ENCODE measurements around the gene LSM10.

Gene LSM10

DNA sequence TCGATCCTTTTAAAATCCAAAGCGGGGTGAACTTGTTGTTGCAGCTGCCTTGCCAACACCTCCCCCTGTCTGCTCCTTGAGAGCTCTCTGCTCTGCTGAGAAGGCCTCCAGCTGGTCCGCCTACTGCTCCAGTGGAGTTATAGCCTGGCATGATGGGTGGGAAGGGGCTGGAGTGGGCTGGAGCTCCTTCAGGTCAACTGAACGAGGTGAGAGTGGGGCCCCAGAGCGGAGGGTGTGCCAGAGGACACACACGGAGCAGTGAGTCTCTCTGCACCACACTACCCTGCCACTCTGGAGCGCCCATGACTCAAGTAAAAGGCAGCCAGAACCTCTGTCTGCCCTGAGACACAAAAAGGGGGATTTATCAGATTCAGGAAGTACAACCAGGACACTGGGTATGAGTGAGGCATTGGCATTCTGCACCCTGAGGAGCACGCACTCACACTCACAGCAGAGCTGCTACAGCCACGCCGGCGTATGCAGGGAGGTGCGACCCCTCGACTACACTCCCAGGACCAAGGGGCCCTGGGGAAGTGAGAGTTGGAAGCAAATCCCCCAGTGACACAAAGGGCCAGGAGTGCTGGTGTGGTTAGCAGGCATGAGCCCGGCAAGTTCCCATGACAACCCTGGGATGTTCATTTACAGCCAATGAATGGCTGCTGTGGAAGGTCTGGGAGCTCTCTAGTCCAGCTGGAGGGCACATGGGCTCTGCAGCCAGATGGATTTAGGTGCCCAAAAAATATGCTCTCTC lies 46.3 kb downstream of the LSM10 start:
- DNase-seq: no peak
- ATAC-seq: no peak

DNA sequence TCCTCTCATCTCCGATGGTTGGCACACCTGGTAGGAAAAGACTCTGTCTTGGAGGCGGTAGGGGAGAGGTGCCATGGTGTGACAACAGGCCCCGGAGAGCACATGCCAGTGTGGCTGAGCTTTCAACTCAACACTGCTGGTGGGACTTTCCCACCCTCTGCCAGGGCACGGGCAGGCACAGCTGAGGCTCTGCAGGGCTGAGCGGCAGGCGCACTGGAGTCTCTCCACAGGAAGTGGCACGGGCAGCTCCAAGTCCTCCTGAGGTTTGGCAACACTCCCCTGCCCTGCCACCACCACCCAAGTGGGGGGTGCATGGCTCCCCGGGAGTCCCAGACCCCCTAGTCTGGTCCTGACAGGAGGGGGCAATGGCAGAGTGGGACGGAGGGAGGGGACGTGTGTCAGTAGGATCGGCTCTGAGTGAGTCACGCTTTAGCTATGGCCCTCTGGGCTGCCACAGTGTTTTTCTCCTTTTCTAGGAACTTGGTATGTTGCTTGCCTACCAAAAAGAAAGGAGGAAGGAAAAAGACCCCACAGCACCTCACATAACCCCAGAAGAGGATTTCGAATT lies 47.0 kb downstream of the LSM10 start:
- DNase-seq: peak; percentile 55
- peak; percentile 83 for ATAC-seq

GRCh38 chr1:36349839-36350238 lies 47.9 kb downstream of the LSM10 start:
- ATAC-seq (no peak), DNase-seq (no peak)

DNA sequence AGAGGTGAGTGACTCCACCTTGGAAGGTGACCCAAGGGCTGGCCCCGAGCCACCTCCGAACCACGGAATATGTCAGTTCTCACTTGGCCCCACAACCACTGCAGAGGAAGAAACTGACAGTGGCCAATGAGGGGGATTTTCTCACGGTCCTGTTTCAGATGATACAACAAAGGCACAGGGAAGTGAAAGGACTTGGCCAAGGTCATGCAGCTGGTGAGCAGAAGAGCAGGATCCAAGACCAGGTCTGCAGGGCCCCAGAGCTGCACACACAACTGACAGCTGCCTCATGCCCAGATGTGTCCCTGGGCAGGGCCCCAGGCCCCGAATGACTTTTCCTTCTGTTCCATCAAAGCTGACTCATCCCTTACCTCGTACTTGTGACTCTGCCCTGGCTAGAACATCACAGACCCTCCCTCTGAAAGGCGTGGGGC lies 48.5 kb downstream of the LSM10 start:
- ATAC-seq (peak; percentile 37), DNase-seq (no peak)

GRCh38 chr1:36346741-36347370 lies 50.9 kb downstream of the LSM10 start:
- no peak for DNase-seq
- no peak for ATAC-seq

DNA sequence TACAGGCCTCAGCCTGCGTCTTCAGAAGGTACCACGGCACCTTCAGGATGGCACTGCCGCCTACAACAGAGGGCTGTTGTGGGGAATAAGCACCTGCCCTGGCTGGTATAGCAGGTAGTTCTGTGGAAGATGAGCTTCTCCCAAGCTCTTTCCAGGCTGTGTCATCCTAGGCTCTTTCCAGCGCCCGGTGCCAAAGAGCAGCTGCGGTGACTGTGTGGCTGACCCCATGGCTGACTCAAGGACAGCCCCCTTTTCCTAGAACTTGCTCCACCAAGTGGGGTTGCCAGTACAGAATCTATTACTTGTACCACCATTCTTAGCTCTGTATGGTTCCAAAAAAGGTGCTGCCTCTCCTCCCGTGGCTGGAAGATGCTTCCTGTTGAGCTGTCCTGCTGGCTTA lies 52.4 kb downstream of the LSM10 start:
- no peak for ATAC-seq
- DNase-seq: no peak

- DNase-seq (no peak), ATAC-seq (no peak)
Measured at GRCh38 chr1:36344395-36344680, 53.4 kb downstream of the LSM10 start.

DNA sequence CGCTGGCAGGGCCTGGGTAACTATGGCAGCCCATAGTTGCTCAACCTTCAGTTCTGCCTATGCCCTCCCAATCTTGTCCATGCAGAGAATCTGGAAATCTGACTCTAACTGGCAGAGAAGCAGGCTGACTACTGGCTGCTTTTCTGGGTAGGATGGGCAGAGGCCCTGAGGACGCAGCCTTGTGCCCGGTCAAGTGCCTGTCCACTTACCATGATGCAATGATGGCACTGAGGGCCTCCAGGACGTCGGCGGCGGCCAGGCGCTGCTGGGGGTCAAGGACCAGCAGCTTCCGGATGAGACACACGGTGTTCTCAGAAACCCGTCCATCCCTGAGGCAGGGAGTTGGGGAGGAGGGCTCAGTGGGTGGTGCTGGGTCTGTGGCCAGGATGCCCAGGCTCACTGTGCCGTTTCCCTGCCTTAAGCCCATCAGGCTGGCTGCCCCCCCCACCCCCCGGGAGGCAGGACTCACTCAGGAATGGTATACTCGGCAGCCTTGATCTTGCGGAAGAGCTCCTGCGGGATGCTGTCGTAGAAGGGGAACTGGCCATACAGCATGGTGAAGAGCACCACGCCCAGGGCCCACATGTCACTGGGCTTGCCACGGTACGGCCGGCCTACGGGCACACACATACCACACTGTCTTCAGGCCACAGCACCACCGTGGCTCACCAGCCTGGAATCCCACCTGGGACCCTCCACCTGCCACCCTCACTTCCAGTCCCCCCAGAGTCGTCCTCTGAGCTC lies 53.9 kb downstream of the LSM10 start:
- ATAC-seq: no peak

More for the DNA sequence above, 53.9 kb downstream of the LSM10 start:
- no peak for DNase-seq
